Loucy (cell line): Measurements from ENCODE around the gene SCN4A.

Experiments used
- H2AFZ ChIP-seq: fragments of 200-600 bp; sonication (generic); 2 replicates; pipeline ENCODE4 v1.6.0; 2016; ENCODE audit warnings: antibody characterized with exemption, mild to moderate bottlenecking, low read length, moderate library complexity
- H3F3A ChIP-seq: fragments of 200-600 bp; 2 replicates; pipeline ENCODE4 v1.6.0; 2016; ENCODE audit warnings: antibody characterized with exemption, low read depth, mild to moderate bottlenecking
- H3K27me3 ChIP-seq: fragments of 200-600 bp; sonication (generic); 2 replicates; pipeline ENCODE4 v1.6.1; 2014; ENCODE audit warnings: low read length, mild to moderate bottlenecking; ENCODE audit not compliant: insufficient read depth, poor library complexity, severe bottlenecking
- H3K36me3 ChIP-seq: fragments of 200-600 bp; sonication (generic); 2 replicates; pipeline ENCODE4 v1.6.1; 2016; ENCODE audit warnings: low read length; ENCODE audit not compliant: insufficient read depth
- H3K4me1 ChIP-seq: fragments of 200-600 bp; sonication (generic); 2 replicates; pipeline ENCODE4 v1.5.1; 2014; ENCODE audit warnings: low read length, mild to moderate bottlenecking; ENCODE audit not compliant: insufficient read depth, poor library complexity, severe bottlenecking
- H3K4me2 ChIP-seq: fragments of 200-600 bp; sonication (generic); 2 replicates; pipeline ENCODE4 v1.6.0; 2014; ENCODE audit warnings: antibody characterized with exemption, low read length, low read depth, mild to moderate bottlenecking; ENCODE audit not compliant: poor library complexity, severe bottlenecking
- H3K4me3 ChIP-seq: fragments of 200-600 bp; sonication (generic); 2 replicates; pipeline ENCODE4 v1.5.1; 2014; ENCODE audit warnings: low read length, mild to moderate bottlenecking, mixed read lengths; ENCODE audit not compliant: poor library complexity, severe bottlenecking
- H3K79me2 ChIP-seq: fragments of 200-600 bp; sonication (generic); 2 replicates; pipeline ENCODE4 v1.6.1; 2014; ENCODE audit warnings: low read length; ENCODE audit not compliant: insufficient read depth
- H3K9ac ChIP-seq: fragments of 200-600 bp; sonication (generic); 2 replicates; pipeline ENCODE4 v1.6.0; 2014; ENCODE audit warnings: mild to moderate bottlenecking, low read depth, low read length, moderate library complexity; ENCODE audit not compliant: poor library complexity, severe bottlenecking
- H3K9me2 ChIP-seq: fragments of 200-600 bp; sonication (generic); replicated peaks from 2 replicates; pipeline ENCODE4 v1.6.1; 2016; ENCODE audit warnings: low read depth, low read length, mixed read lengths
- H3K9me3 ChIP-seq: fragments of 200-600 bp; sonication (generic); 2 replicates; pipeline ENCODE4 v1.6.1; 2014; ENCODE audit warnings: mild to moderate bottlenecking, antibody characterized with exemption, low read length, low read depth; ENCODE audit not compliant: insufficient read depth
- H4K20me1 ChIP-seq: fragments of 200-600 bp; sonication (generic); 2 replicates; pipeline ENCODE4 v1.6.0; 2014; ENCODE audit warnings: antibody characterized with exemption, low read length, mild to moderate bottlenecking; ENCODE audit not compliant: insufficient read depth, poor library complexity, severe bottlenecking
- CTCF ChIP-seq: fragments of 200-600 bp; sonication (generic); conservative IDR thresholded peaks from 2 replicates; pipeline ENCODE4 v1.5.1; 2014; ENCODE audit warnings: mild to moderate bottlenecking, antibody characterized with exemption, low read length
- EZH2phosphoT487 ChIP-seq: fragments of 200-600 bp; IDR thresholded peaks from 2 replicates; pipeline ENCODE4 v1.6.1; 2018; ENCODE audit warnings: antibody characterized with exemption, mild to moderate bottlenecking, moderate library complexity, borderline replicate concordance

The SCN4A gene

GRCh38 chr17:63933598-63933997, 39.1 kb downstream of the SCN4A start:
- Histone ChIP-seq H3K4me1 (peaks cover 34% of the 10 kb centered on the region), H3K9ac (peak overlapping the region; percentile 91), H3K9me3 (no peaks in the 10 kb centered on the region), H3K79me2 (peaks cover 45% of the 10 kb centered on the region), H3K9me2 (no peaks in the 10 kb centered on the region), H4K20me1 (peaks cover 9% of the 10 kb centered on the region), H3K36me3 (peaks cover 4% of the 10 kb centered on the region; the same call in 1 of the 2 replicates), H3K4me3 (peak overlapping the region; percentile 90), H3F3A (no peaks in the 10 kb centered on the region), H3K4me2 (peak overlapping the region; percentile 85), H3K27me3 (no peaks in the 10 kb centered on the region), H2AFZ (no peak overlapping the region)
- TF ChIP-seq EZH2phosphoT487 (no peak), CTCF (no peak)

GRCh38 chr17:63932721-63933120, 40.0 kb downstream of the SCN4A start:
- Histone ChIP-seq H3K27me3 (no peaks in the 10 kb centered on the region), H3K4me1 (peaks cover 31% of the 10 kb centered on the region), H3K4me2 (peak overlapping the region; percentile 85), H3K9me2 (no peaks in the 10 kb centered on the region), H3K9me3 (no peaks in the 10 kb centered on the region), H3K79me2 (peaks cover 45% of the 10 kb centered on the region), H3K36me3 (peaks cover 6% of the 10 kb centered on the region; the same call in 1 of the 2 replicates), H3K9ac (peak overlapping the region; percentile 91), H3K4me3 (peak overlapping the region; percentile 90), H4K20me1 (peaks cover 9% of the 10 kb centered on the region), H2AFZ (peak overlapping the region; percentile 57), H3F3A (no peaks in the 10 kb centered on the region)
- TF ChIP-seq EZH2phosphoT487, result no peak
- TF ChIP-seq CTCF, result 0 out of 2 replicates have a peak, but pooled peaks have one; percentile 22

GRCh38 chr17:63931981-63932561, 40.6 kb downstream of the SCN4A start, which contains the start of gene CD79B:
TSS of gene CD79B (minus strand) at chr17:63932331. CDS start at chr17:63932261, 70 bp downstream.
- Histone ChIP-seq H3K4me1 (peaks cover 31% of the 10 kb centered on the region), H3K4me2 (peak within 1 kb of the TSS; percentile 85), H3K9ac (peak within 1 kb of the TSS; percentile 91), H3K4me3 (peak within 1 kb of the TSS; percentile 90), H3K9me2 (no peaks in the 10 kb centered on the region), H3K27me3 (no peaks in the 10 kb centered on the region), H3F3A (no peaks in the 10 kb centered on the region), H4K20me1 (peaks cover 9% of the 10 kb centered on the region), H3K79me2 (peaks cover 45% of the 10 kb centered on the region), H3K36me3 (peaks cover 6% of the 10 kb centered on the region; the same call in 1 of the 2 replicates), H2AFZ (peak within 1 kb of the TSS; percentile 57), H3K9me3 (no peaks in the 10 kb centered on the region)
- TF ChIP-seq CTCF (no peak), EZH2phosphoT487 (no peak)
